Coronary artery (tissue), 2 donors: ENCODE measurements around the gene UGT1A7.

Source experiments
- DNase-seq: peaks from one replicate; pipeline ENCODE4 v3.0.0-alpha.2; 2017; ENCODE audit warnings: low spot score
- H3K27ac ChIP-seq, 2 donors: fragments of 200-600 bp; sonication (generic); one replicate each; pipeline ENCODE4 v1.5.1; 2016 to 2019
- H3K4me3 ChIP-seq: fragments of 200-600 bp; sonication (generic); 2 replicates; pipeline ENCODE4 v1.5.1; 2016; ENCODE audit warnings: mild to moderate bottlenecking, moderate library complexity
- TF ChIP-seq, protein P1 (sequence below): fragments of 200-600 bp; sonication (generic); IDR thresholded peaks from one replicate; pipeline ENCODE4 v1.5.1; 2019; ENCODE audit warnings: antibody characterized with exemption

Gene UGT1A7

DNA sequence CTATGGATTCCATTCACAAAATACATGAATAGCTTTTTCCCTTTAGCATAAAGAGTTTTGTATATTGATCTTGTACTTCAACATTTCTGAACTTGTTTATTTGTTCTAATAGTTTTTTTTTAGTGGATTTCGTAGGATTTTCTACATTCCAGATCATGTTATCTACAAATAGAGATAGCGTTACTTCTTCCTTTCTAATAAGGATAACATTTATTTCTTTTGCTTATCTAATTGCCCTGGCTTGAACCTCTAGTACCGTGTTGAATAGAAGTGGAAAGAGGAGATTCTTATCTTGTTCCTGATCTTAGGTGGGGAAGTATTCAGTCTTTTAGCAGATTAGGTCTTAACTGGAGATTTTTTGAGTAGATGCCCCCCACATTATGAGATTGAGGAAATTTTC lies 20.5 kb downstream of the UGT1A7 start:
- TF ChIP-seq, protein P1, sequence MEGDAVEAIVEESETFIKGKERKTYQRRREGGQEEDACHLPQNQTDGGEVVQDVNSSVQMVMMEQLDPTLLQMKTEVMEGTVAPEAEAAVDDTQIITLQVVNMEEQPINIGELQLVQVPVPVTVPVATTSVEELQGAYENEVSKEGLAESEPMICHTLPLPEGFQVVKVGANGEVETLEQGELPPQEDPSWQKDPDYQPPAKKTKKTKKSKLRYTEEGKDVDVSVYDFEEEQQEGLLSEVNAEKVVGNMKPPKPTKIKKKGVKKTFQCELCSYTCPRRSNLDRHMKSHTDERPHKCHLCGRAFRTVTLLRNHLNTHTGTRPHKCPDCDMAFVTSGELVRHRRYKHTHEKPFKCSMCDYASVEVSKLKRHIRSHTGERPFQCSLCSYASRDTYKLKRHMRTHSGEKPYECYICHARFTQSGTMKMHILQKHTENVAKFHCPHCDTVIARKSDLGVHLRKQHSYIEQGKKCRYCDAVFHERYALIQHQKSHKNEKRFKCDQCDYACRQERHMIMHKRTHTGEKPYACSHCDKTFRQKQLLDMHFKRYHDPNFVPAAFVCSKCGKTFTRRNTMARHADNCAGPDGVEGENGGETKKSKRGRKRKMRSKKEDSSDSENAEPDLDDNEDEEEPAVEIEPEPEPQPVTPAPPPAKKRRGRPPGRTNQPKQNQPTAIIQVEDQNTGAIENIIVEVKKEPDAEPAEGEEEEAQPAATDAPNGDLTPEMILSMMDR: no peak
- DNase-seq: no peak
- H3K27ac ChIP-seq: no peak overlapping the region
- no peak overlapping the region for H3K4me3 ChIP-seq

DNA sequence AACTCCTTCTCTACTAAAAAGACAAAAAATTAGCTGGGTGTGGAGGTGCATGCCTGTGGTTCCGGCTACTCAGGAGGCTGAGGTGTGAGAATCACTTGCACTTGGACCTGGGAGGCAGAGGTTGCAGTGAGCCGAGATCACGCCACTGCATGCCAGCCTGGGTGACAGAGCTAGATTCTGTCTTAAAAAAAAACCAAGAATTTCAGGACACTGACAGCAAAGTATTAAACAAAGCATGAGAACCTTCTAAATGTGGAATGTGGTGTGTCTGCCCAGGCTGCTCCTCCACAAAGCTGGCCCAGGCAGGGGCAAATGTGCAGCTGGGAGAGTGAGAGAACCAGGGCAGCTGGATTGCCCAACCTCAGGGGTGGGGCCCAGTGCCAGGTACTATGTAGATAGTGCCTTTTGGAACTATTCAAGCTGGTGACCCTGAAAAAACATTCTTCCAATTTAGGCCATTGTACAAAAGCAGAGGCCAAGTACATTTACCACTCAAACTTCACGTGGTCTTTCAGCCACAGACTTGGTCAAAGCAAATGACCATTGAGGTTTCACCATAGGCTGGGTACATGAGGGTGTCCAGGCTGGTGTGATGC lies 24.3 kb downstream of the UGT1A7 start:
- Histone ChIP-seq H3K4me3 (no peak overlapping the region), H3K27ac (no peak overlapping the region)
- TF ChIP-seq, protein P1: no peak
- no peak for DNase-seq

DNA sequence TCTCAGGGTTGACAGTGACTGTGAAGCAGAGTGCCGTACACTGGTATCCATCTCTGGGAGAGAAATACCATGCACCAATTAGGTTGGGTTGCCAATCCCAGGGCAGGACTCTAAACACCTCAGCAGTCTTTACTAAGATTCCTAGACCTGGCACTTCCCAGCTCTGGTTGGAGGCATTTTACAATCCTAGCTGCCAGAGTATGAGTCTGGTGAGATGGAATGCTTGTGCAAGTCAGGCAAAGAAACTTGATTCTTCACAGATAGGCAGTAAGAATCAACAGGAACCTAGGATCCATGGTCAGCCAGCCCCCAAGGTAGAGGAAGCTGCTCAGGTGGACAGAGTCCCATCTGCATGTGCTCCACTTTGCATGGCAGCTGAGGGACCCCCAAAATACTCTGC lies 25.0 kb downstream of the UGT1A7 start:
- Histone ChIP-seq H3K4me3 (no peak overlapping the region), H3K27ac (no peak overlapping the region)
- TF ChIP-seq, protein P1: no peak
- no peak for DNase-seq

DNA sequence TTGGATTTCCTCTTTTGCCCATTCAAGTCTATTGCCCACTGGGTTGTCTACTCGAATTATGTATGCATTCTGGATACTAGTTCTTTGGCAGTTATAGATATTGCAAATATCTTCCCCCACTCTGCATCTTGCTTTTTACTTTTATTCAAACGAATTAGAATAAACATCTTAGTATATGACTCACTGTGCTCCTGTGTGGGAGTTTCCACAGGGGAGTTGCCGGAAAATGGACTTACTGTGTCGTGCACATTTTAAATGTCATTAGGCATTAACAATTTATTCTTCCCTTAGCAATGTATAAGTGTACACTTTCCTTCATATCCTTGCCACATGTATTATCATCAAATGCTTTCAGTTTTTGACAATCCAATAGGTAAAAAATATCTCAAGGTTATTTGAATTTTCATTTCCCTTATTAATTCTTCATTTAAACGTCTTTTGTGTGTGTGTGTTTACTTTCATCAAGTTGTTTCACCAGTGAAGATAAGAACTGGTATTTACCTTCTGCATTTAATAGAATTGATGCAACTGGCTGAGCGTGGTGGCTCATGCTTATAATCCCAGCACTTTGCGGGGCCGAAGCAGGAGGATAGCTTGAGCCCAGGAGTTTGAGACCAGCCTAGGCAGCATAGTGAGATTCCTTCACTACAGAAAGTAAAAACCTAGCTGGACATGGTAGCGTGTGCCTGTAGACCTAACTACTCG lies 26.4 kb downstream of the UGT1A7 start:
- no peak overlapping the region for H3K27ac ChIP-seq
- H3K4me3 ChIP-seq: no peak overlapping the region
- no peak for DNase-seq
- TF ChIP-seq, protein P1: no peak

DNA sequence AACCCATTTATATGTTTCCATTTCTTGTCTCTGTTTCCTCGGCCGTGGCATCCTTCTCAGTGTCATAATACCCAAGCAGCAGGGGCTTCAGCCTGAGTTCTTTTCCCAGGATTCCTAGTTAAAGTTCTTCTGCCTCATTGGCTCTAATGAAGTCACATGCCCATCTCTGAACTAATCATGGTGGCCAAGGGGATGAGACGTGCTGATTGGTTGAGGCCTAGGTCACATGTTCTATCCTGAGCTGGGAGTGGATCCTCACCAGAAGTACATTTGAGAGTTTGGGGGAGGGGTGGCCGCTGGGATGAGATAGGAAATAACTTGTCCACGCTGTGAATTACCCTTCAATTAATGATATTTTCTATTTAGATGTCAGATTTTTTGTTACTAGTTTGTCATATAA lies 27.2 kb downstream of the UGT1A7 start:
- no peak for DNase-seq
- H3K4me3 ChIP-seq: no peak overlapping the region
- TF ChIP-seq, protein P1: no peak
- no peak overlapping the region for H3K27ac ChIP-seq

DNA sequence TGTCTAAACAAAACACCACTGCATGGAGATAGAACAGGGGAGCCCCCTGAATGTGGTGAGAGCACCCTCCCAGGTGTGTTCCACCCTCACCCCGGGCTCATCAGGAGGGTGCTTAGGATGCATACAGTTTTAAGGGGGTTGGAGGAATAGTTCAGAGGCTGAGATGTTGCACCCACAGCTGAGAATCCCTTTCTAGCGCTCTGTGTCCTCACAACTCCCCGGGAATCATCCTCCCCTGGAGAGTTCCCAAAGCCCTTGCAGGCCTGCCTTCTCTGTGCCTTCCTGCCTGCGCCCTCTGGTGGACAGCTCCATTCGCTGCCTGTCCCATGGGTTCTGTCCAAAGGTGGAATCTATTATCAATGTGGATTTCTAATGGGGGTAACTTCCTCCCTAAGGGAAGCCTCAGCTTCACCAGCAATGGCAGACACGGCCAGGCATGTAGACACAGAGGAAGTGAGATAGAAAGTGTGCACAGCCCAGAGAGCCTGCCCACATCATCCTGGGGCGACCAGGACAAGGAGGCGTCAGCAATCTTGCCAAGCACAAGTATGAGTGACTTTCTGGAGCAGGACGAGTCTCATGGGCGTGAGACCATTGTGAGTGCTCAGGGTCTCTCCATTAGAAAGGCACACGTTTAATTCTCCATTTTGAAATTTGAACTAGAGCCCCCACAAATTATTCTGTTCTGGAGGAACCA lies 29.8 kb downstream of the UGT1A7 start:
- Histone ChIP-seq H3K27ac (no peak overlapping the region), H3K4me3 (no peak overlapping the region)
- DNase-seq: no peak
- TF ChIP-seq, protein P1: peak; percentile 58
